HG03565 (cell line): Measurements from ENCODE around the gene ATXN10.
"Not testable (repeated sequence)": the region's sequence is repeated elsewhere in the genome, so short reads cannot be mapped to it uniquely, and the experiment has no call there.

Source experiments
- ATAC-seq: cut with Tn5 transposase; IDR thresholded peaks from one replicate; pipeline ENCODE4 v1.9.1; 2021; ENCODE audit warnings: mild to moderate bottlenecking, moderate library complexity; ENCODE audit not compliant: unreplicated experiment

Gene ATXN10

DNA sequence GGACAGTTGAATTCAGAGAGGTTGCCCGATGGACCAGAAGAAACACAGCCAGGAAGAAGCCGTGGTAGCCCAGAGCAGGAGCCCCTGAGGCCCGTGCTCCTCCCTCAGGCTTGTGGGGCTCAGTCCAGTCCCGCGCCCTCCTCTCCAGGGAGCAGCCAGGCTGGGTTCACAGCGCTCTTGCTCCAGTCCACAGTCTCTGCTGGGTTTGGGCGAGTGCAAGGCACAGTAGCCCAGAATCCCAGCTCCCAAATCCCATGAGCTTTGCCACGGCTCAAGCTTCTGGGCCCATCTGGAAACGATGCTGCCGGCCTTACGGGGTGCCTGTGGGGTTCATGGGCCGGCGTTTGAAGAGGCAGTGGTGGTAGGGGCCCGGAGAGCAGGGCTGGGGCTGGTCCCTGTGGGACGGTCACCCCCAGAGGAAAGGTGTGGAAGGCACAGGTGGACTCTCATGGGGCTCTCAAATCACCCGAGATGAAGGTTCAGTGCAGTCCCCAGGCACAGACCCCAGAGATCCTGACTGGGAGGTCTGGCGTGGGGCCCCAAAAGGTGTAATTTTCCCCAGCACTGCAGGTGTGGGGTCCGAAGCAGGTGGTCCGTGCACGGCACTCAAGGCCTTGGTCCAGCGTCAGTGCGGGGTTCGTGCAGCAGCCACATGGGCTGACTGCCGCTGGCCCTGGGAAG lies 30.6 kb upstream of the ATXN10 start:
- no peak for ATAC-seq

DNA sequence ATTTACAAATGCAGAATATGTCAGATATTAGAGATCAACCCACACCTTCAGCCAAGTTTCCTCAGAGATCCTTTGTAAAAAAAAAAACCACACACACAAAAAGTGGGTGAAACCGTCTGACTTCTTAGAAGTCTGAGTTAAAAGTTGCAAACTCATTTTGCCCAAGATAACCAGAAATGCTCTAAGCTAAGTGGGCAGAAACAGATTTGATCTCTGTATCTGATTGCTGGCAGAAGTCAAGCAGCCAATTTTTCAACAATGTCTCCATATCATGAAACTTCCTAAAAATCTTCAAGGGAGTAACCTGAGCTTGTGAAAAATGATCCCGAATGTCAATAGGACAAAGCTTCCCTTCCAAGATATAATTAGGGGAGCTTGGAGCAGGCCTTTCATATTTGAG lies 28.6 kb upstream of the ATXN10 start:
- ATAC-seq = no peak

DNA sequence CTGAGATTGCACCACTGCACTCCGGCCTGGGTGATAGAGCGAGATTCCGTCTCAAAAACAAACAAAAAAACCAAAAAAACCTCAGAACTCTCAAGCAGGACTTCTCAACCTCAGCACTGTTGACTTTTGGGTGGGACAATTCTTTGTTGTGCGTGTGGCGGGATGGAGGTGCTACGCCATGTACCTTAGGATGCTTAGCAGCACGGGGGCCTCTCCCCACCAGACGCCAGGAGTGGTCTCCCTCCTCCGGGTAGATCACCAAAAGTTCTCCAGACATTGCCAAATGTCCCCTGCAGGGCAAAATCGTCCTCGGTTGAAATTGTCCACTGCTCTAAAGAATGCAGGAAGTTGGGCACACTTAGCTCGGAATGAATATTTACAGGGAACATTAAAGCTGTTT lies 26.9 kb upstream of the ATXN10 start:
- no peak for ATAC-seq

DNA sequence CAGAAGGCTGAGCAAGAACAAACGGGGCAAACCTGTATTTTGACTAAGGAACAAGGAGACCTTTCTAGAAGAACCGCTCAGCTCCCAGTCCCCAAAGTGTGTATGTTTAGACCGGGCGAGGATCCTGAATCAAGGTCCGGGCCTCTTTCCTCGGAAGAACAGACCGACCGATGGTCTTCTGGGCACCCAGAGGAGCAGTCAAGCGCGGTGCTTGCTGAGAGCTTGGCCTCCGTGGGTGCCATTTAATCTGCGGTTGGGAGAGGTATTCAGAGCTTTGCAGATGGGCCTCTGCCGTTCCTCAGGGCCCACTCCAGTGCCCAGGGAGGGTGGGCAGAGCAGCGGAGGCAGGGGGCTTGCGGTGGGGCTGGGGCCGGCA lies 26.5 kb upstream of the ATXN10 start:
- no peak for ATAC-seq

DNA sequence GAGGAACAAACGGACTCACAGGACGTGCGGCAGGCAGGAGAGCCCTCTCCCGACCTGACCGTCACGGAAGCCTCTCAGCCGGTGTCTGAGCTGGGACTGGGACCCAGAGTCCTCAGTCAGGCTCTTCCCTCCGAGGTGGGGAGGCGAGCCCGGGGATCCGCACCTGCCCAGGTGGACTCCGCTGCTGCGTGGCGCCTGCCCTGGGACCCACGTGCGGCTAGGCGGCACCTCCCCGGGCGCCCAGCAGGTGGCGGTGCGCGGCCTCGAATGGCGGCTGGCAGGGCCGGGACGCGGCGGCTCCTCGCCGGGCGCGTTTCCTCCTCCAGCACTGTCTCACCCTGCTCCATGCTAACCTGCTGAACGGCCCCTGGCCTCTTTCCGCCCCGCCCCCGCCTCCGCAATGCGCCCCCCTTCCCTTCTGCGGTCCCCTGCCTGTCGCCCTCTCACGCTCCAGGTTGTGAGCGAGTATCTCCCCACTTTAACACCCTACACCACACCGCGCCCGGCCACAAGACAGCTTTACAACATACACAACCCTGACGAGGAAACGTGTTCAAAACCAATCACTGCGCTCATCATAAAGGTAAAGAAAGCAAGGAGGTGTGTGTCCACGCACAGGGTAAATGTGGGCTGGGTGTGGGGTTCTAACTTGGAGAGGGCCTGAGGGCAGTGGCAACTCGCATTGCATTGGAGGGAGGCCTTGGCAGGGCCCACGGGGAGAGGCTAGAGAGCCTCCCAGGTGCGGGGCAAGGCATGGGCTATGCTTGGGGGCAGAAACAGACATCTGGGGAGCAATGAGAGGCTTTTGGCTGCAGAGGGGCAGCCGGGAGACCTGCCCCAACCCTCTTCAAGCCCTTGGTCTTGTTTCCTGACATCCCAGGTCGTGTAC lies 25.9 kb upstream of the ATXN10 start:
- ATAC-seq = no peak

DNA sequence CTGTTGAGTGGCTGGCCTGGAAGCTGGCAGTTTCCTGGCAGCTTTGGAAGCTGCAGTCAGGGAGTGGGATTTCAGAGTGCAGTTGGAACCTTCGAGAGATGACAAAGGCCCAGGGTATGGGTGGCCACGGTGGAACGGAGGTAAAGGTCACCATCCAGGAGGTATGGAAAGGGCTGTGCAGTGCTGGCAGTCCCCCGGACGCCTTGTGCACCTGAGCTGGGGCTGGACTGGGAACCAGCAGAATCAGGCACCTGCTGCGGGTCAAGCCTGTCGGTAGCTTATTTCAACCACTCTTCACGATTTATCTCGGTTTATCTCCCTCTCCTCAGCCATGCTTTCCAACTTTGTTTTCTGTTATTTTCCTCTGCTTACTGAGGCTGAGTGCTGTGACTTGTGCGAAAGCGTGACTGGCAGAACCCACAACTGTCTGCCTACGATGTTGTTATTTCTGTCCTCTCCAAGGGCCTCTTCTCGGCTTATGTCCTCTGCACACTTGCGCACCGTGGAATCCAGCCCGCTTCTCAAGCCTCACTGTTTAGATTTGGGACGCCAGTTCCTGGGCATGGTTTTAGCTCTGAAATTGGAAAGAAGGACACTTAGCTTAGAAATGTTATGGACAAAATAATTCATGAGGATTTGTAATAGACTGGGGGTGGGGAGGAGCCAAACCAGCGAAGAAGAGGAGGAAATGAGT lies 24.0 kb upstream of the ATXN10 start:
- no peak for ATAC-seq

DNA sequence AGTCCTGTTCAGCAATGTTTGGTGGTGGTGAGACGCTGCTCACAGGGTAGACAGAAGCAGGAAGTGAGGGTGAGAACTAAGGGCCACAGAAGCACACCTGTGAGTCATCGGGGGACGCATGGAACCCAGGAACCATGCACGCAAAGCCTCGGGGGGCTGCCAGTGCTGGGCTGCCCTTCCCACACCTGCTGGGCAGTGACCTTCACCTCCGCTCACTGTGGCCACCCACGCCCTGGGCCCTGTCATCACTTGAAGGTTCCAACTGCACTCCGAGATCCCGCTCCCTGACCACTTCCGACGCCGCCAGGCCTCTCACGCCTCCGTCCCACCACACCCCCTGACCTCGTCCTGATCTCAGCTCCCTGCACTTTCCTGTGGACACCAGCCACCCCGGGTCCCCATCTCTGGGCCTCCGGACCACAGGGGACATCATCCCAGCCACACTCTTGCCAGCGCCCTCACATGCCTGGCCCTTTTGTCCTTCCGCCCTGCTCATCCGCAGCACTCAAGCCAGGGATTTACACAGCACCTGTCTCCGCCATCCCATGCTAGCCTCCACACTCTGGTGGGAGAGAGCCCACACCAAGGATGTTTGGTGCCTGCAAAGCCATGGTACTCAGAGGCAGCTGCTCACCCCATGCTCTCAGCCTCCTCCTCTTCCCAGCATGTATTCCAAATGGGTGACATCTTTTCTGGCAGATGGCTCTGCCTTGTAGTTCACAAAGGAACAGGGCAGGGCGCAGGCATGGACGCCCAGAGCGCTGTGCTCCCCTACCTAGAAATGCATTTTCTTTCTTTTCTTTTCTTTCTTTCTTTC lies 23.1 kb upstream of the ATXN10 start:
- ATAC-seq = no peak

DNA sequence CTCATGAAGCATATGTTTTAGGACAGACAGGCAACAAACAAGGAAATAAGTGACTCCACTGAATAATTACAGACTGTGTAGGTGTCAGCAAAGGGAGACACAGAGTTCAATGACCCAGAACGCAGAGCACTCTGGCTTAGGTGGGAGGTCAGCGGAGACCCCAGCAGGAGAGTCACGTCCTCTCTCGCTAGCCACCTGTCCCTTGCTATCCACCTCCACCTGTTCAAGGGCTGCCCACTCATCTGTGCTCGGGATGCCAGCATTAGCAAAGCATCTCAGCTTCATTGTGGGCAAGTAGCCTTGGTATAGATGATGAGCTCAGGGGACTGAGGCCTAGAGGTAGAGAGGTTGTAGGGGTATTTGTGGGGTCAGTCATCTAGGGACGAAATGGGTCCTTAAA lies 21.8 kb upstream of the ATXN10 start:
- ATAC-seq = no peak

DNA sequence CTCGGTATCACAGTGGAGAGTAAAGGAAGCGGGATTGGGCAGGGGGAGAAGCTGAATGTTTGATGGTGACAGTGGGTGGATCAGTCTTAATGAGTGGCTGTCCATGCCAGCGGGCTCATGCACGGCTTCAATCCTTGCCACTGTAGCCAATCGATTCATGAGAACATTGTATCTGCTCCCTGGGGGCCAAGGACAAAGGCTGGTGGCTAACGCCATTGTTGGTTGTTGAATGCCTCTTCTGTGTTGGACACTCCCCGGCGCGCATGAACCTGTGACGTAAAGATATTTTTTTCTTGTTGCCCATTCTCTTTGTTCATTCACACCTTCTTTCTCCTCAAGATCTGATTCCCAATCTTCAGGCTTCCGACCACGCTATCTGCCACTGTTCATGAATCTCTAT lies 20.9 kb upstream of the ATXN10 start:
- no peak for ATAC-seq

DNA sequence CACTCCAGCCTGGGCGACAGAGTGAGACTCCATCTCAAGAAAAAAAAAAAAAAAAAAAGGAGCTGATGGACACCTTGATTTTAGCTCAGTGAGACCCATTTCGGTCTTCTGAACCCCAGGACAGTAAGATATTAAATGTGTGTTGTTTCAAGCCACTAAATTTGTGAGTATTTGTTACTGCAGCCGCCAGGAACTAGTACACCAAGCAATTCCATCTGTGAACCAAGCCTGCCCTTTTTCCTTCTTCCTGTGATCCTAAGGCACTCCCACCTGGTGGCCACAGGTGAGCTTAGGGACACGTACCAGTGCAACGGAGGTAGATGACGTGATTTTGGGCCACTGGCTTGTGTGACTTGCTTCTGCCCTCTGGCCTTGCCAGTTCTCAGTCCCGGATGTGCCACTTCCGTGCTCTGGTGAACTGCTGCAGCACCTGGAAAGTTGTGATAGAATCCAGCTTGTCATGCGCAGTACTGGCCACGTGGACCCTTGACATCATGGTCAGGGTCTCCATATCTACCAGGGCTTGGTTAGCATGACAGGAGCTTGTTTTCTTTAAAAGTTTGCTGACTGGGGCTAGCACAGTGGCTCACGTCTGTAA lies 19.6 kb upstream of the ATXN10 start:
- no peak for ATAC-seq

DNA sequence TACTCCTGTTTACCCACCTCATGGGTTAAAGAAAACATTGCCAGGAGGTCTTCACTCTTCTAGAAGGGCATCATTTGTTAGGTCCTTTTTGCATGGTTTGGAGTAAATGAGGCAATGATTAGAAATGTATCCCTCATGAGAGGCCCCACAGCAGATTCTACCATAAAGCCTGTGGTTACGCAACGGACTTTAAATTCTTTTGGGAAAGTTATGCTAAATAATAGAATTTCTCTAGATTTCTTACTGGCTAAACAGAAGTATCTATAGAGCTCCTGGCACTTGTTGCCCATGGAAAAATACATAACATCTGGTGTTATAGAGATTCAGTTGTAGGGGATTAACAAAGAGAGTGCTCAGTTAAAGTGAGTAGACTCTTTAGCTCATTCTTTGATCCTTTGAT lies 15.1 kb upstream of the ATXN10 start:
- ATAC-seq = no peak

DNA sequence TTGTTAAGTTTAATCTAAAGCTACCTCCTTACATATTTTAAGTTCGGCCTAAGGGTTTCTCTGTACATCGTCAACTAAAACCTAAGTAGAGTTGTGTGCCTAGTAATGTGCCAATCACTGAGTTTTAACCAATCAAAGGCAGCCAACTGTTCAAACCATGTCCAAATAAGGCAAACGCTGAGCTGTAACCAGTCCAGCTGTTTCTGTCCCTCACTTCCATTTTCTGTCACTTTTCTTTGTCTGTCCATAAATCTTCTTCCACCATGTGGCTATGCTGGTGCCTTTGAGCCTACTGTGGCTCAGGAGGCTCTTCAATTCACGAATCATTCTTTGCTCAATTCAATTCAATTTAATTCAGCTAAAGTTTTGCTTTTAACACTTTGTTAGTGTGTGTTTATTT lies 13.9 kb upstream of the ATXN10 start:
- no peak for ATAC-seq

DNA sequence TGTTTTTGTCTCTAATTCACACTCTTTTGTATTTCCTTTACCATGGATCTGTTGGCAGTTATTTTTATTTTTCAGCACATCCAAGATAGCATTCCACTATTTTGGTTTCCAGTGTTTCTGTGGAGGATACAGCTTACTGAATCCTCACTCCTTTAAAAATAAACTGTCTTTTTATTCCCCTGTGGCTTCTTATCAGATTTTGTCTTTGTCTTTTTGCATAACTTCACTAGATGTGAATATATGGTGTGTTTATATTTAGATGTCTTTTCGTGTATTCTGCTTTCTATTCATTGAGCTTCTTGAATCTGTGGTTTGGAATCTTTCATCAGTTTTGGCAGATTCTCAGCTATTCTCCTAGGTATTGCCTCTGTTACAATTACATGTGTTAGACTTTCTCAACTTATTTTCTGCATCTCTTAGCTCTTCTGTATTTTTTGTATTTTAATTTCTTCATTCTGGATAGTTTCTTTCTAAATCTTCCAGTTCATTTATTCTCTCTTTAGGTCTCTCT lies 7.4 kb upstream of the ATXN10 start:
- ATAC-seq = no peak

DNA sequence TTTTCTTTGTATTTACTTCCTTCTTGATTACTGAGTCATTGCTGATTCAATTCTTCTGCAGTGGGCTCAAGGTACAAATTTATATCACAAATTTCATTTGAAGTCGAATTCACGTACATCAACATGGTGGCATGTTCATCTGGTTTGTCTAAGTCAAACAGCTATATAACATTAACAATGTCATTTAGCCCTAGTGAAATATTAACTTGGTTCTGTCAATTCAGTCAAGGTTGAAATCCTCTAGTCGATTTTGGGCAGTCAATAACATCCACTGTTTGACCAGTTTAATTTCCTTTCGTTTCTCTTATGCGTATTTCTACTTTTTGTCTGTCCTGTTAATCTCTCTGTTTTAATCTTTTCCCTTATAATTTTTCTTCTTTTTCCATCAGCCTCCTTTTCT lies 4.1 kb upstream of the ATXN10 start:
- no peak for ATAC-seq

DNA sequence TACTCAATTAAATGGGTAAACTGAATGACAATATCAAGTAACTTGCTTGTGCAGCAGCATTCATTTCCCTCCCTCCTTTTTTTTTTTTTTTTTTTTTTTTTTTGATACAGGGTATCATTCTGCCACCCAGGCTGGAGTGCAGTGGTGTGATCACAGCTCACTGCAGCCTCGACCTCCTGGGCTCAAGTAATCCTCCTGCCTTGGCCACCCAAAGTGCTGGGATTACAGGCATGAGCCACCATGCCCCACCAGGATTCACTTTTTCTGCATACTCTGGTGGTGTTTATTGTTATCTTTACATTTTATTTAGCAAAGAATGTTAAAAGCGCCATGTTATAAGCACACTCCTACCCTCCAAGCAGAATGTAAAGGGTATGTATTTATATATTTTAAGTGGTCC lies 1.3 kb upstream of the ATXN10 start:
- not testable (repeated sequence) for ATAC-seq

DNA sequence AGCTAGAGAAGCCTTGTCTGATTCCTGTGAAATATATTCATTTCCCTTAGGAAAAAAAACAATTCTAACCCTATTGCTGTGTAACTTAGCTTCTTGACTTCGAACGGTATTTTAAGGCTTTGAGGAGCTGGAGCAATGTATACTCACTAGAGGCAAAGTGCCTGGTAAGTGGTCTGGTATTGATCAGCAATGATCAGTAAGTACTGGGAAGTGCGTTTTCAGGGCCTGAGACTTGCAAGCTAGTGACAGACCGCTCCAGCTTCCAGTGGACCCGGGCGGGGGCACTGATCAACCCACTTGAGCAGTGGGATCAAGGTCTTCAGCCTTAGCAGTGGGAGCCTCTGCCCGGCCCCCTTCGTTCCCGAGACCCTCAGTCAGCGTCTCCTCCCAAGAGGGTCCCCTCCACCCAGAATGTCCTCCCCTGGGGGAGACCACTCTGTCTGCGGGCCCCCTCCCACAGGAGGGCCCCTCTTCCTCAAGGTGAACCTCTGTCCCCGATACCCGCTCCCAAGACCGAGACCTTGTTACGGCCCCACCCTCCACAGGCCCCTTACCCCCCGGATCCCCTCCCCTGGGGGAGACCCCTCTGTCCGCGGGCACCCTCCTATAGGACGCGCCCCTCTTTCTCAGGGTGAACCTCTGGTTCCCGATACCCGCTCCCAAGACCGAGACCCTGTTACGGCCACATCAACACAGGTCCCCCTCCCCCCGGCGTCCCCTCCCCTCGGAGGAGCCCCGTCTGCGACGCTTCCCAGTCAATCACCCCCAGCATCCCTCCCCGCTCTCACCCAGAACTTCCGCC lies 452 bp upstream of the ATXN10 start:
- ATAC-seq = no peak

DNA sequence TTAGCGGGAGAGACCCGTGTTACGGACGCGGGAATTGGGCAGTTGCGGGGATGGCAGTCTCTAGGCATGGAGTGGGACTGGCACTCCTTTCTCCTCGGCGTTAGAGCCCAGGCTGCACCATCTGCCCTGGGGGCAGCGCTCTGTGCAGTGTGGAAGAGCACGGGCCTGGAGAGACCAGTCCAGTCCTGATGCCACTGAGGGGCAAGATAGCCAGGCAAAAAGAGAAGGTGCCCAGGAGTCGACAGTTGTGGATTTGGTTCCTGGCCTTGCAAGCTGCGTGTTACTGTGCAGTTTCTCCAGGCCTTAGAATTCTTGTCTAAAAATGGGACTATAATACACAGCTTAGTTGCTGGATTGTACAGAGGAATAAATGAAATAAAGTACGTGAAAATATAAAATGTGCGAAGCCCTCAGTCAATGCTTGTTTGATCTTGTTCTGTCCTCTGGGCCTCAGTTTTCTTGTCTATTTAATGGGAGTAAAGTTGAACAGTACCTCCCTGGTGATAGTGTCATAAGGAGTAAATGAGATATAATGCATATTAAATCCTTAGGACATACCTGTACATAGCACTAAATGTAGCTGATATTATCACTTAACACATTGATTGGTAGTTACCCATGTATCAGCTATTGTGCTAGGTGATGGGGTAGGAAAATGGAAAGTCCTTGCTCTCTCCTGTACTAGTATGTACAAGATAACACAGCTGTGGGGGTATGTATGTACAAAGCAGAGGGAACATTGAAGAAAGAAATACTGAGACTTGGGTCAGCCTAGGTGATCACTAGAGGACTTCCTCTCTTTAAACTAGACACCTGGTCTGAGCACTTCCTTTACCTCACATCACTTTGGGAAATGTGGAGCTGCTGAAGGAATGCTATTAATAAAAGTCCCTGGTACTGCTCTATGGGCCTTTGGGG lies 1.2 kb downstream of the ATXN10 start:
- no peak for ATAC-seq

DNA sequence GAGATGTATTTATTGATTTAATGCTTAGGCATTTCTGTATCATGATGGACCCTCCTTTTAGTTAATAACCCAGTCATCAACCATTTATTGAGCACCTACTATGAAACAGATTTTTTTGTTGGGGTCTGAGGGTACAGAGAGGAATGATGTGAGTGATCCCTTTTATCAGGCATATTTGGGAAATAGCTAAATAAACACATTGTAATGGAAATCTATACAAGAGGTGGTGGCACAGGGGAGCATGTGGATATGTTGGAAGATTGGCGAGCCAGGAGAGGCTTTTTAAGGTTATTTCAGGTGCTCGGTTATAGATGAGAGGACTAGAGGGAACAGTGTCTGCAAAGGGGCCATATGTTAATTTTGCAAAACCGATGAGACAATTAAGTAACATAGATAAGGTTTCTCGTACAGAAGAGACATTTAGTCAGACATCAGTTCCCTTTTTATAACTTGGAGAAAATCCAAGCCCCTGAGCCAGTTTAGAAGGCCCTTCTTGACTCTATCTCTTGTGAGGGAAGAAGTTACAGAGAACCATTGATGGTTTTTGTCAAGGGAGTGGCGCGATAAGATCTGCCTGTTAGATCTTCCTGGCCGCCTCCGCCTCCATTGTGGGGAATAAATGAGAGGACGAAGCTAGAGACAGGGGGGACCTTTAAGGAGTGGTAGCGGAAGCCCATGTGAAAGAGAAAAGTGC lies 2.0 kb downstream of the ATXN10 start:
- ATAC-seq = no peak
